Measurements from ENCODE around the gene PIK3CD.

- no peak for TF ChIP-seq CTCF (conservative IDR thresholded peaks at IDR 0.05 in 1 of 2, IDR thresholded peaks at IDR 0.05 in 1 of 2; ENCODE audit: extremely low read depth in 1 of 2, insufficient read depth in 1 of 2, low read depth in 1 of 2, low read length in 2 of 2)
- no peak for TF ChIP-seq EZH2 (IDR thresholded peaks at IDR 0.05; ENCODE audit: borderline replicate concordance, low read length)
These were observed 72.4 kb downstream of the PIK3CD start for GRCh38 chr1:9723926-9724325.
